NOMO-1 (cell line): Measurements from ENCODE around the gene MLLT1.
A peak's percentile ranks its signal among the peaks of the same experiment; 100 is the strongest.

Experiments used
- DNase-seq, 2 experiments: peaks; one replicate each; lab custom pipeline; 2025; ENCODE audit not compliant: unreplicated experiment in 2 of 2; lab: John Stamatoyannopoulos, UW

The MLLT1 gene

DNA sequence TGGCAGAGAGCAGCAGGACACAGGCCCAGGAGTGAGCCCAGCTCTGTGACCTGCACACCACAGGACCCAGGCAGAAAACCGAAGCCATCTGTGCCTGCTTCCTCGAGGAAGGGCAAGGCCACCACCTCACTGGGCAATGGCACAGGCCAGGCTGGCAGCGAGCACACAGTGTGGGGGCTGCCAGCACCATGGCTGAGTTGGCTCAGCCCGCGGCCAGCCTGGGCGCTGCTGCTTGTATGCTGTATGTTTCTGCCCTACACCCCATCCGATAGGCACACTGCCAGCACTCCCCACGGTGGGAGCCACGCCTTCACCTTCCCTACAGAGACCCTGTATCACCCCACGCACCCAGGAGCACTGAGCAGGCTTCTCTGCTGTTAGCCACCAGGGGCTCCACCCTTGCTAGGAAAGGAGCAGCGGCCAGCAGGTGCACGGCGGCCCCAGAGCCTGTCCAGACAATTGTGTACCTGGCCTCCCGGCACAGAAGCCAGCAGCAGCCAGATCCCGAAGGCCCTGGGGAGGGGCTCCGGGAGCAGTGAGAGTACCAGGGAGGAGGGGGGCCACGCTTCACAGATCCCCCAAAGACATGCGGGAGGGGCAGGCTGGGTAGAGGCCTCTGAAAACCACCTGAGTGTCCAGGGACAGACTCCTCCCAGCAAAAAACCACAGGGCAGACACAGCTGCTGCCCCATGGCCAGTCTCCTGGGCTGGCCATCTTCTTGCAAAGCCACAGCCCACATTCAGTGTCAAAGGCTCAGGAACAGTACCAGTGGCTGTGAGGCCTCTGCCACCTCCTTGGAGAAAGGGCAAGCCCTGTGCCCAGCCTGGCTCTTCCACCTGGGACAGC lies 56.1 kb downstream of the MLLT1 start:
- DNase-seq, result no peak

DNA sequence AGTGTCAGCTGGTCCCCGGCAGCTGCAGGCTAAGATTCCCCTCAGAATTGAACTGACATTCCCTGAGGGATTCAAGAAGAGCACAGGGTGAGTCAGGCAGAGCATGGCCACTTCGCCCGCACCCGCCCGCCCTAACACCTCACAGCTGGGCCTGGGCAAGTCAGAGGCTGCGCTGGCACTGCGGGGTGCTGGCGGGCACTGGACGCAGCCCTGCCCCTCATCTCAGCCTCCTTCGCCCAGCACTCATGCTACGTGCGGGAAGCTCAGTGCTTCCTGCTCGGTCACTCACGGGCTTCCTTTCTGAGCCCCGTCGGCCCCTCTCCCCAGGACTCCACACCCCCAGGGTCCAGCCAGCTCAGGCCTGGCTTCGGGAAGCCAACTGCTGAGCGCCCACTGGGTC lies 56.9 kb downstream of the MLLT1 start:
- DNase-seq, result no peak

DNA sequence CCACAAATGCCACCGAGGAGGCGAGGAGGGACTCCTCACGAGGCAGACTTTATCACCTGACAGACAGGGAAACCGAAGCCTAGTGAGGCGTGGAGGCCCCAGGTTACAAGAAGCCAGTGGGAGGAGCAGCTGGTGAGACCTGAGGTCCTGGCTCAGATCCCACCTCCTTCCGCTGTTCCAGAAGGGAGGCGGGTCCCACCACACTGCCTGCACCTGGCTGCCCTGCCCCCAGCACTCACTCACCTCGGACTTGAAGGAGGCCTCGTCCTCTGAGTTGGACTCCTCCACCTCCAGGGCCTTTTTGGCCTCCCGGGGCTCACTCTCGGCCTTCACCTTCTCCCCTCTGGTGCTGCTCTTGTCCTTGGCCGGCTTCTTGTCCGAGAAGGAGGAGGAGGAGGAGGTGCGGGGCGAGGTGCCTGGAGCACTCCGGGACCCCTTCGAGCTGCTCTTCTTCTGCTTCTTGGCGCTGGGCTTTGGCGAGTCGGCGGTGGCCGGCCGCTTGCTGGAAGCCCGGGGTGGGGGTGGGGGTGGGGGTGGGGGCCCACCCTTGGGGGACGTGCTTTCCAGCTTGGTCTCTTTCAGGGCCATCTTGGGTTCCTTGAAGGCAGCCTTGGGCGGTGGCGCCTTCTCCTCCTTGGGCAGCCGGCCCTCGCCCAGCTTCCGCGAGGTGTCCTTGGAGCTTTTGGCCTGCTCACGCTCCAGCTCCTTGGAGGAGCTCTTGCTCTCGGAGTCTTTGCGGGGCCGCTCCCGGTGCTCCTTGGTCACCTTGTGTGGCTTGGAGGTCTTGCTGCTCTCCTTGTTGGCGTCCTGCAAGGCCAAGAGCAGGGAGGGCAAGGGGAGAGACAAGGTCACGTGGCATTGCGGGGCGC lies 57.7 kb downstream of the MLLT1 start:
- DNase-seq, result no peak

DNA sequence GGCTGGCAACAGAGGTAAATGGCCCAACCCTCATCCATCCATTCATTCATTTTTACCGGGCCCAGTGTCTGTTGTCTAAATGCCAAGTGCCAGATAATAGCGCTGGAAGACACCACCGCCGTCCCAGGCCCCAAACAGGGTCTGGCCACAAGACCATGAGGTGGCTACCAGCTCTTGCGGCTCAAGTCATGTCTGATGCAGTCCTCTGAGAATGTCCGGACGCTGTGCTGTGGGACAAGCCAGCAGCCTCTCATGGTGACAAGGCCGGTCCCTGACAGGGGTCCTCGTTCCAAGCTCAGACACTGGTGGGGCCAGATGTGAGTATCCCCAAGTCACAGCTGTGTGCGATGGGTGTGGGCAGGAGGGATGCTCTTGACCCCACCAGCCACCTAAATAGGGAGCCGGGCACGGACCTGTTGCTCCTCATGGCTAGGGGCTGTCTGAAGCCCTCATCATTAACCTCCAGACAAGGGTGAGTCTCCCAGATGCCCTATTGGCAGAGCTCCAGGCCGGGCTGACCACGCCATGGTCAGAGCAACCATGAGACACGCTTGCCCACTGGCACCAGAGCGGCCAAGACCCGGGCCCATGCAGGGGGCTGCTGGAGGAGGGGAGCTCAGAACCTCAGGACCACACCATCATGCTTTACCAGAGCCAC lies 58.4 kb downstream of the MLLT1 start:
- DNase-seq, result no peak

DNA sequence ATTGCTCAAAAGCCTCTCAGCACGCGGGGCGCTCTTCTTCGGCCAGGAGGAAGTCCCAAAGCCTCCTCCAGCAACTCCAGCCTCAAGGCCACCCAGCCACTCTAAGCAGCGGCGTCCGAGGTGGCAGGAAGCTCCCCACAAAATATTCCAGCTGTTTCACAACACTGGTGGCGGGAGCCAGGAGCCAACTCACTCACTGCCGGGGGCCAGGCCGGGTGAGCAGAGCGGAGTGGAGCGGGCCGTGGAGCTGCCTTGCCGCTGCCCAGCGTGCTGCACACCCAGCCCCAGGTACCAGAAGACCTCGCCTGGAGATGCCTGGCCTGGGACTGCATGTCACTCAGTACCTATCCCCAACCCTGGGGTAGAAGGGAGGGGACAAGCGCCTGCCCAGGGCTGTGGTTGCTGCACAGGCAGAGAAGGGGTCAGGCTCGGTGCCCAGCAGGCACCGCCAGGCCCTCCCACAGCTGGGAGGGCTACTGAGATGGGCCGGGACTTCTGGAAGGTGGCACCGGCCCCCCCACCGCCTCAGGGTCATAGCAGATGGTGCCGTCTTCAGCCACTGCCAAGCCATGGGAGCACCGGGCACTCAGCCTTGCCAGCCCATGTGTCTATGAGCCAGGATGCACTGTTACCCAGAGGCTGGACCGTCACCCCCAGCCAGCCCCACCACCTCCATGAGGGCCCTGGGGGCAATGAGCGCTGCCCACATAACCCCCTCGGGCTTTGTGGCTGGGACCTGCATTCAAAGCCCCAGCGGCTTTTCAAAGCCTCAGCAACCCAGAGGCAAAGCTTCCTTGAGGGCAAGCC lies 59.2 kb downstream of the MLLT1 start:
- DNase-seq, result no peak

DNA sequence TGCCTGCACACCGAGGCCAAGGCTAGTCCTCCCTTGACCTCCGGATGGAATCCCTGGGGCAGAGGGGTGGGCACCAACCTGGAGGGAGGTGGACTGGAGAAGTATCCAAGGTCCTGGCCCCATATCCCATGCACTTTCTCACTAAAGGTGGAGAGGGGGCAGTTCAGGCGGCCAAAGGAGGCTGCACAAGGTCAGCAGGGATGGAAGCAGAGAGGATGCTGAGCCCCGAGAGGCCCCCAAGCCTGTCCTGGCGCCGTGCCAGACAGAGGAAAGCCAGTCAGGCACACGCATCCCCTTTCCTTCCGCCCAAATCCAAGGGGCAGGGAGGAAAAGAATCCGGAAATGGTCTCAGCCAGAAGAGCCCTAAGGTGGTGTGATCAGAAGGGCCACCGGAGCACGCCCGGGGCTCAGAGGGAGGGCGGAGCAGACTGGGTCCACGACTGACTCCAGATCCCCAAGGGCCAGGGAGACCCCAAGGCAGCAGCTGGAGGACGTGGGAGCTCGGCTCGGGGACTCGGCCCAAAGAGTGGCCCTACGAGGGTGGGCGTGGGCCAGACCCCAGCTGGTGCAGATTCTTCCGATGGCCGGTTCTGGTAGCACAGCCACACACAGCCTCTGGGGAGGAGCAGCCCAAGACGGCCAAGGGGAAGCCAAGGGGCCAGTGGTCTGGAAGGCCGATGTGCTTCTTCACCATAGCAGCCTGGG lies 60.0 kb downstream of the MLLT1 start:
- no peak for DNase-seq

DNA sequence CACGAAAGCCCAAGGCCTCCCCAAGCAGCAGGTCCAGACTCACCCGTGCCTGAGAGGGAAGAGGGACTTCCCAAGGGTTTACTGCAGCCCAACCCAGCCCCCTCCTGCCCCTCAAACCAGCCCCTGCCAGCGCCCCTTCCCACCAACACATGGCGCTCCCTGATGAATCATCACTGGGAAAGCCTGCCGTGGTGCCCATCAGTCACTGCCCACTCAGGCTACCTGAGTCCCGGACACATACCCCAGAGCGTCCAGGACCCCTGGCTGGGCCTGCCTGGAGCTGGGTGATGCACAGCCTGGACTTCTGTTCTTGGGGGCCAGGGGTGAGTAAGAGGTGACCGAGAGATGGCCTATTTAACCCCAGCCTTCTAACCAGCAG lies 60.6 kb downstream of the MLLT1 start:
- DNase-seq, result no peak

DNA sequence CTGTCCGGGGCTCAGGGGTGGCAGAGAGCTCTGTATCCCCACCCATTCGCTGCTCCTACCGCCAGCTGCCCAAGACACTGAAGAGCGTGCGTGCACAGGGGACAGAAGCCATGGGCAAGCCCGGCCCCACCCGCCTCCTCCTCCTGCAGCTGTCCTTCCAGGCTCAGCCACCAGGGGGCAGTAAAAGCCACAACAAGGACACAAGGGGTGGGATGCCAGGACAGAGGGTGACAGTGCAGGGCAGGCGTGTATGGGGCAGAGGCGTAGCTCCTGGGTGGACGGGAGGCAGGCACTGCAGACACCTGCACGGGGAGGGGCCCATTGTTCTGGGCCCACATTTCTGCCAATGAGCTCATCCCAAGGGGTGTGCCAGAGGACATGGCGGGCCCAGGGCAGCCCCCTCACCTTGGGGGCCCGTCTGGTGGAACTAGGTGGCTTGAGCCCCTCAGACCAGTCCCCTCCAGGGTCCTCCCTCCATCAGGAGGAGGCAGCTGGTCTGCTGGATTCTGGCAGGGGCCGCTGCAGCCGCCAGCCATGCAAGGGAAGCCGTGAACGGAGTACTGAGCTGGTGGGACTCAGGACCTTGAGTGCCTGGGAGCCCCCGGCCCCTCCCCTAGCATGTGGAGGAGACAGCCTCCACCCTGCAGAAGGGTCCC lies 61.2 kb downstream of the MLLT1 start:
- peak; percentile 55 to 63 for DNase-seq

DNA sequence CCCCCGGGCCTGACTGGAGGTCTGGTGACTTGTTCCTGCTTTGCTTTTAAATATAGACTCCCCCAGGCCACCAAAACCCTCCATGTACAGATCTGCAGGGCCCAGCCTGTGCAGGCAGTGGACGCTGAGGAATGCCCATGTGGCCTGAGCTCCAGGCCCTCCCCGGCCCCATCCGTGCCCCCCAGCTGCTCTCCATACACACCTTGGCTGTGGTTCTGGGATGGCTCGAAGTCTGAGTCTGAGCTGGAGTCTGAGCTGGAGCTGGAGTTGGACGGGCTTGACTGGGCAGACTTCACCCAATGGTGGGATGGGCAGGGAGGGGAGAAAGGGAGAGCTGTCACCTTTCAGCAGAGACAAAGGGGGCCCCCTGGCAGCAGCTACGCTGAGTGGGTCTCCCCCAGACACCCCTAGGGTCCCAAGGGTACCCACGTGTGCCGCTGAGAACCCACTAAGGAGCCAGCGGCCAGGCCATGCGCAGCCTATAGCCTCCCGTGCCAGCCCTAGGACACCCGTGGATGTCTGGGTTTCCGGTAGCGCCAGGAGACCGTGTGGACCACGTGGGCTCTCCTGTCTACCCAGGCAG lies 61.9 kb downstream of the MLLT1 start:
- no peak for DNase-seq

DNA sequence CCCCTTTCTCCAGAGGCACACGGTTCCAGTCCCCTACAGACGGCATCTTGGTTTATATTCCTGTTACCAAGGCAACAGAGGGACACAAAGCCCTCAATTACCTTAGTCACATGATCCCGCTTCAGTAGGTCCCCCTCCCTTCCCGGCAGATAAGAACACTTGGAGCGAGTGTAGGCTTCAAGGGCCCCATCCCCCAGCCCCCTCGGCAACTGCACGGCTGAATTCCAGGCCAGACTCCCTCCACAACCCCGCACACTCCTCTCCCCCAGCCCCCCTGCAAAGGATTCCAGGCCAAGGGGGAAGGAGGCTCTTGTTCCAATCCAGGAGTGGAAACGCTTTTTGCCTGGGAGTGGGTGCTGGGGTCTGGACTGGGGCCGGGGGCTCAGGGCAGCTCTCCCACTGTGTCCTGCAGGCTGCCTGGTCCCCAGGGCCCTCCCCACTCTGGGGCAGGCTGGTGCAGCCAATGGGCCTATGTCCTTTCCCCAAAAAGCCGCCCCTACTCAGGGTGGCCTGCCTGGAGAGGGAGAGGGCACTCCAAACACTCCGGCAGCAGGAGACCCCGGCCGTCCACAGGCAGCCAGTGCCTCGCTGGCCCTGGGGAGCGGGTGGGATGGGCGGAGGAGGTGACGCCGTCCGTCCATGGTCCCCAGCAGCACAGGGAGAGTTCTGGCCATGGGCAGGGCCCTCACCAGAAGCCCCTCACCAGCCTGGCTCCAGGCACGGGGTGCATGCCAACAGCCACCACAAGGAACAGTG lies 62.6 kb downstream of the MLLT1 start:
- DNase-seq, result no peak

DNA sequence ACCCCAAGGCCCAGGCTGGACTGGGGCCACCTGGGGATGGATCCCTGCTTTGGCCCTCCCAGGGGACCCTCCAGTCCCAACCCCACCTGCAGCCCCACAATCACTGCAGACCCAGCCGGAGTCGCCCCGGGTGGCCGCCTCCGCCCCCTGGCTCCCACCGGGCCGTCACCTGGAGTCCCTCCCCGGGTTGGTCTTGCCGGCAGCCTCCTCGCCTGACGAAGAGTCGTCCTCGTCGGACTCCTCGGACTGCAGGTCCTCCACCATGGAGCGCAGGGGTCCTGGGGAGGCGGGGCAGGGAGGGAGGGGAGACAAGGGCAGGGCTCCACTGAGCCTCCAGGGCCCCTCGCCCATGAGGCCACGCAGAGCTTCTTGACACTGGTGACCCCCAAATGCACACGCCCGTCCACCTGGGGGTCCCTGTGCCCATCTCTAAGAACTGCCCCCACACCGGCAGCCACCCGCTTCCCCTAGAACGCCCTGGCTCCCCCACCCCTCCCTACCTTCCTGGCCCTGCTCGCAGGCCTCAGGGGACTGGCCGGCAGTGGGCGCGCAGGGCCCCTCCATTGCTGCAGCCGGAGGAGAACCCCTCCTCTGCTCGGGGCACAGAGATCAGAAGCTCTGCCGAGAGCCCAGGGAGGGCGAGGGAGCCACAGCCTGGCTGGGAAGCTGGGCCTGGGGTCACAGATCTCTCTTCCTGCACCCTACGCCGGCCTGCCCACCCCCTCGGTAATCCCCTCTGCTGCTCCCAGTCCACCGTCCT lies 63.4 kb downstream of the MLLT1 start:
- no peak for DNase-seq

DNA sequence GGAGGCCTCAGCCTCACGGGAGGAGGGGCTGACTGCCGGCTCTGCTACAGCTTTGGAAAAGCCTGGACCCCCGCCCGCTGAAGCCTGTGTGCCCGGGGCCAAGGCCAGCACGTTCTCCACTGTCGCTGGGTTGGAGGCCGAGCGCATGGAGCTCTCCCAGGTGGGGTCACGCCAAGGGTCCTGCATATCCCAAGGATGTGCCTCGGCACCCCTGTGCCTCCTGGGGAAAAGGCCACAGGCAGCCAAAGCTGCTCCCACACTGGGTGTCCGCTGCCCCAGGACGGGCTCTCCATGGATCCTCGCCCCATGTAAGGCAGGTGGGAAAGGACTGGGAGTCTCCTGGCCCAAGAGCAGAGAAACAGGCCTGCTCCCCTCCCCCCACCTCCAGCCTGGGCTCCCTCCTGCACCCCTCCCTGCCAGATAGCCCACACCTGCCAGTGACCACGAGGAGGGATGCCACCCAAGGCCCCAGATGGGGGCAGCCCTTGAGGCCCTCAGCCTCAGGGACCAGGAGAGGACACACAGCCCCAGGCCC lies 64.0 kb downstream of the MLLT1 start:
- DNase-seq, result no peak

DNA sequence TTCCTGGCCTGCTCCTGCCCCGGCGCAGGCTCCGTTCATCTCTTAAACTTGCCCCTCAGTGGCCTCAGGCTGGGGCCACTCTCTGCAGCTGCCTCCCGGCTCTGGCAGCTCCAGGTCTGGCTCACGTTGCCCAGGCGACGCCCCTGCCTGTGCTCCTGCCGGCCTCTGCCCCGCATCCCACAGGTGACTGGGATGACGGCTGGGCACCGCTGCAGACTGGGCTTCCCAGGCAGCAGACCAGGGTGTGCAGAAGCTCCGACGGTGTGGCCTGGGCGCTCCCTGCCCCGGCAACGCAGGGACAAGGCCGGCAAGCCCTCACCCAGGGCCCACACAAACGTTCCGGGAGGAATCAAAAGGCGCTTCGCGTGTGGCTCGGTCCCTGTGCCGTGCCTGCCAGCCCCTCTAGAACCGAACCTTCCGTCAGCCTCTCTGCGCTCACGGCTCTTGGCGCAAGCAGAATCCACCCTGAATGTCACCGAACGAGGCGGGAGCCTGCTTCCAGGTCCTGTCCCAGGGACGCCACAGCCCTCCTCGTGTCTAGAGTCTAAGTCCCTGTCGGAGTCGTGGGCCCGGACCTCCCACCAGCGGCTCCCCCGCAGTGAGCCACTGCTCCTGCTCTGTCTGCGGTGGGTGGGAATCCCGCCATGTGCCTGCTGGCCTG lies 64.8 kb downstream of the MLLT1 start:
- no peak for DNase-seq

DNA sequence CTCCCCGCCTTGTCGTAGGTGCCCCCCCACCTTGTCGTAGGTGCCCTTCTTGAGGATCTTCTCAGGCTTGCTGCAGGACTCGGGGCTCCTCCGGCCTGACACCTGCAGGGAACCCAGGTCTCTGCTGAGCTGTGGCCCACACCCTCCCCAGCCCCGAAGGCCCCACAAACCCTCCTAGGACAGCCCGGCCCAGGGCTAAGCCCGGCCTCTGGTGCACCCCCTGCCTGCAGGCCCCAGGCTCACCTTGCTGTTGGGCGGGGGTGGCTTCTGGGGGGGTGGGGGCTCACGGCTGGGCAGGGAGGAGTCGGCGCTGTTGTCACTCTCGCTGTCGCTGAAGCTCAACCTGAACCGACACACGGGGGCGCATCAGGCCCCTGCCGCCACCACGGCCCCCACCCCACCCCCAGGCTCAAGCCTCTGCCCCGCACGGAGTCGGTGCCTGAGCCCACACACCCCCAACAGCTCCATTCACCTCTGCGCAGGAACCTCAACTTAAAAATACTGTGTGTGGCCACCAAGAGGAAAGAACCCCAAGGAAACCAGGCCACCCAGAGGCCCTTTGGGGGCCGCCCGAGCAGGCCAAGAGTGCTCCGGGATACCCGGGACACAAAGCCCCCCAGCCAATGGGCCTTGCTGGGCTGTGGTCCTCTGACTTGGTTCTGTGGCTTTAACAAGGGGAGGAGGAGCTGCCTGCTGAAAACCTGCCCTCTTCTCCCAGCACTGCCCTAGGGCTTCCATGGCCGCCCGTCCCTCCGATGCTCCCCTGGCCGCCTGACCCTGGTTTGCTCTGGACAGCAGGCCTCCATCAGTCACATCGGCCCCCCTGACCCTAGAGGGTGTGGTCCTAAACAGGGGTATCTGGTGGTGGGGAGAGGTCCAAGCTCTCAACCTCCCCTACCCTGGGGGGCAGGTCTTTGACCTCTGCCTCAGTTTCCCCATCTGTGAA lies 65.8 kb downstream of the MLLT1 start:
- no peak for DNase-seq

DNA sequence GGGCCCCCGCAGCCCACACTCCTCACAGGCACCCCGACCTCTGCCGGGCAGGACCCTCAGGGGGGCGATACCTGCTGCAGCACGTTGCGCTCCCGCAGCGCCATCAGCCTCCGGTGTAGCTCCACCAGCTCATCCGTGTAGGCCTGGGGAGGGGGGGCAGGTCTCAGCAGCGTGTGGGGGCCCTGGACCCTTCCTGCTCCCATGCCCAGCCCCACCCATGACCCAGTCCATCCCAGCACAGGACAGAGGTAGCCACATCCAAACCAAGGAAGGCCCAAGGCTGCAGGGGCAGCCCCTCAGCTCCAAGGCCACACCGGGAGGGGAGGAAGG lies 66.5 kb downstream of the MLLT1 start:
- DNase-seq, result no peak
